Measurements from ENCODE around the gene NFIC.

DNA sequence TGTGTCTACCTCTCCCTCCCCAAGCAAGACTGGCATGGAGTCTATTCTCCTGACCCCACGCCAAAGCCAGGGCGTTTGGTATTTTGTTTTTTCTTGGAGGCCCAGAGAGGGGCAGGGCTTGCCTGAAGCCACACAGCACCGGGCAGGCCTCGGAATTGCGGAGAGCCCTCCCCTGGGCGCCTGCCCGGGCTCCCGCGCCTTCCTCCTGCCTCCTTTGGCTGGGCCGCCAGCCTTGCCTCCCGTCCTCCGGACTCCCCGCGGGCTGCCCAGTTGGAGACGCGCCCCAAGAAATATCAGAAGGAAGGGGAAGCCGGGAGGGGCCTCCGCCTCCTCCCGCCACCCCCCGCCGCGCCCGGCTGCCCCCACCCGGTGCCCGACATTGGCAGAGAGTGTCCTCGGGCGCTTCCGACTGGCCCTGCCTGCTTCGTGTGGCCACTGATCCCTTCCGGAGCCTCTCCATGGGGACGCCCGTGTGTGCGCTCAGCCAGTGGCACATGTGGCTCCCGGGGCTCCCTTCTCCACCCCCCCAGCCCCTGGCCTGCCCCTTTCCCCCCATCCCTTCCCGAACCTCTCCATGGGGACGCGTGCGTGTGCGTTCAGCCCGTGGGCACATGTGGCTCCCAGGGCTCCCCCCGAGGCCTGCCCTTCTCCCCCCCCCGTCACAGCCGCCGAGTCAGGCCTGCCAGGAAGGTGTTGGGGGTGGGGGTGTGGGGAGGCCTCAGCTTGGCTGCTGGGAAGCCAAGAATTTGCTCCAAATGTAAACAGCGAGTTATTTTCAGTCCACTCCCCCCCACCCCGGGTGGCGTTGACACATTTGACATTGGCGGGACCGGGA is 37.3 kb downstream of the NFIC start:
- TF ChIP-seq, protein P1, sequence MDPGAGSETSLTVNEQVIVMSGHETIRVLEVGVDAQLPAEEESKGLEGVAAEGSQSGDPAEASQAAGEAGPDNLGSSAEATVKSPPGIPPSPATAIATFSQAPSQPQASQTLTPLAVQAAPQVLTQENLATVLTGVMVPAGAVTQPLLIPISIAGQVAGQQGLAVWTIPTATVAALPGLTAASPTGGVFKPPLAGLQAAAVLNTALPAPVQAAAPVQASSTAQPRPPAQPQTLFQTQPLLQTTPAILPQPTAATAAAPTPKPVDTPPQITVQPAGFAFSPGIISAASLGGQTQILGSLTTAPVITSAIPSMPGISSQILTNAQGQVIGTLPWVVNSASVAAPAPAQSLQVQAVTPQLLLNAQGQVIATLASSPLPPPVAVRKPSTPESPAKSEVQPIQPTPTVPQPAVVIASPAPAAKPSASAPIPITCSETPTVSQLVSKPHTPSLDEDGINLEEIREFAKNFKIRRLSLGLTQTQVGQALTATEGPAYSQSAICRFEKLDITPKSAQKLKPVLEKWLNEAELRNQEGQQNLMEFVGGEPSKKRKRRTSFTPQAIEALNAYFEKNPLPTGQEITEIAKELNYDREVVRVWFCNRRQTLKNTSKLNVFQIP (CRISPR knock-in tag; IDR thresholded peaks at IDR 0.05; ENCODE audit: borderline replicate concordance, low read depth): no peak
- TF ChIP-seq, protein P2, sequence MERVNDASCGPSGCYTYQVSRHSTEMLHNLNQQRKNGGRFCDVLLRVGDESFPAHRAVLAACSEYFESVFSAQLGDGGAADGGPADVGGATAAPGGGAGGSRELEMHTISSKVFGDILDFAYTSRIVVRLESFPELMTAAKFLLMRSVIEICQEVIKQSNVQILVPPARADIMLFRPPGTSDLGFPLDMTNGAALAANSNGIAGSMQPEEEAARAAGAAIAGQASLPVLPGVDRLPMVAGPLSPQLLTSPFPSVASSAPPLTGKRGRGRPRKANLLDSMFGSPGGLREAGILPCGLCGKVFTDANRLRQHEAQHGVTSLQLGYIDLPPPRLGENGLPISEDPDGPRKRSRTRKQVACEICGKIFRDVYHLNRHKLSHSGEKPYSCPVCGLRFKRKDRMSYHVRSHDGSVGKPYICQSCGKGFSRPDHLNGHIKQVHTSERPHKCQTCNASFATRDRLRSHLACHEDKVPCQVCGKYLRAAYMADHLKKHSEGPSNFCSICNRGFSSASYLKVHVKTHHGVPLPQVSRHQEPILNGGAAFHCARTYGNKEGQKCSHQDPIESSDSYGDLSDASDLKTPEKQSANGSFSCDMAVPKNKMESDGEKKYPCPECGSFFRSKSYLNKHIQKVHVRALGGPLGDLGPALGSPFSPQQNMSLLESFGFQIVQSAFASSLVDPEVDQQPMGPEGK (CRISPR knock-in tag; IDR thresholded peaks at IDR 0.05; ENCODE audit: borderline replicate concordance): no peak
- TF ChIP-seq SNAI2 (CRISPR knock-in tag; IDR thresholded peaks at IDR 0.05): no peak
- TF ChIP-seq ZFP30 (CRISPR knock-in tag; IDR thresholded peaks at IDR 0.05): no peak
- no peak for TF ChIP-seq TOX (CRISPR knock-in tag; IDR thresholded peaks at IDR 0.05; ENCODE audit: borderline replicate concordance)
- TF ChIP-seq ESRRG (CRISPR knock-in tag; IDR thresholded peaks at IDR 0.05): no peak
- TF ChIP-seq, protein P3, sequence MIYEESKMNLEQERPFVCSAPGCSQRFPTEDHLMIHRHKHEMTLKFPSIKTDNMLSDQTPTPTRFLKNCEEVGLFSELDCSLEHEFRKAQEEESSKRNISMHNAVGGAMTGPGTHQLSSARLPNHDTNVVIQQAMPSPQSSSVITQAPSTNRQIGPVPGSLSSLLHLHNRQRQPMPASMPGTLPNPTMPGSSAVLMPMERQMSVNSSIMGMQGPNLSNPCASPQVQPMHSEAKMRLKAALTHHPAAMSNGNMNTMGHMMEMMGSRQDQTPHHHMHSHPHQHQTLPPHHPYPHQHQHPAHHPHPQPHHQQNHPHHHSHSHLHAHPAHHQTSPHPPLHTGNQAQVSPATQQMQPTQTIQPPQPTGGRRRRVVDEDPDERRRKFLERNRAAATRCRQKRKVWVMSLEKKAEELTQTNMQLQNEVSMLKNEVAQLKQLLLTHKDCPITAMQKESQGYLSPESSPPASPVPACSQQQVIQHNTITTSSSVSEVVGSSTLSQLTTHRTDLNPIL (CRISPR knock-in tag; IDR thresholded peaks at IDR 0.05; ENCODE audit: low read depth): no peak
- TF ChIP-seq ZNF70 (CRISPR knock-in tag; IDR thresholded peaks at IDR 0.05): no peak
- TF ChIP-seq ARNTL (CRISPR knock-in tag; IDR thresholded peaks at IDR 0.05; ENCODE audit: borderline replicate concordance, low read depth): no peak
- TF ChIP-seq ZNF565 (CRISPR knock-in tag; conservative IDR thresholded peaks at IDR 0.05; ENCODE audit: low read depth): no peak
- TF ChIP-seq ZNF8 (CRISPR knock-in tag; IDR thresholded peaks at IDR 0.05): no peak
- TF ChIP-seq BACH2 (CRISPR knock-in tag; IDR thresholded peaks at IDR 0.05; ENCODE audit: borderline replicate concordance): no peak
- TF ChIP-seq RARB (CRISPR knock-in tag; IDR thresholded peaks at IDR 0.05): no peak
